DMS79 (cell line): ENCODE results near the gene C3orf20.
"Not testable (repeated sequence)": the region's sequence is repeated elsewhere in the genome, so short reads cannot be mapped to it uniquely, and the experiment has no call there.

Source experiments
- DNase-seq: peaks from one replicate; lab custom pipeline; 2025; lab: John Stamatoyannopoulos, UW

C3orf20 gene

DNA sequence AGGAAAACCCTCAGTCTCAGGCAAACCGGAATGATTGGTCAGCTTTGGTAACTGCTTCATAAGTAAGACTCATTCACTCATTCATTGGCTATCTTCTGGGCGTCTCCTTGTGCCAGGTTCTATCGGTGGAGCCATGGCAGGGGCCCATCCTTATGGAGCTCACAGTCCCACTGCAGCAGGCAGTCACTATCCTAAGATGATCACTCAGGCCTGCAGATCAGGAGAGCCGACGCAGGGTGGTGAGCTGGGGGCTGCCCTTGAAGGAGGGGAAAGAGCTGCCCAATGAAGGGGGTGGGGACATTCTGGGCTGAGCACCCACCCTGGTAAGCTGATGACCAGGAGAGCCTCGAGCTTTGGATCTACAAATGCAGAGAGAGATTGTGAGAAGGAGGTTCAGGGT is 123.3 kb downstream of the C3orf20 start:
- no peak for DNase-seq

DNA sequence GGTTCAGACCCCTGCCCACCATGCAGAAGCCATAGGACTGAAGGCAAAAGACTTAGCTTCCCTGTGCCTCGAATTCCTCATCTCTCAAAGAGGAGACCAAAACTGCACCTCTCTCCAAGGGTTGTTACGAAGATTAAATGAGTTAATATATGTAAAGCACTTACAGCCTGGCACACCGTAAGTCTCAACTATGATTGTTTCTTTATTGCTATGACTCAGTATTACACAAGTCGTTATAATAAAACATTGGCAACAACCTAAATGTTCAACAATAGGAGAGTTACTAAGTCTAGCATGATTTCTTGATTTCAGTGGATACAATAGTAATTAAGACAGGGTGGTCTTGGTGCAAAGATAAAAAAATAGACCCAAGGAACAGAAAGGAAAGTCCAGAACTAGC is 124.2 kb downstream of the C3orf20 start:
- DNase-seq, result no peak

DNA sequence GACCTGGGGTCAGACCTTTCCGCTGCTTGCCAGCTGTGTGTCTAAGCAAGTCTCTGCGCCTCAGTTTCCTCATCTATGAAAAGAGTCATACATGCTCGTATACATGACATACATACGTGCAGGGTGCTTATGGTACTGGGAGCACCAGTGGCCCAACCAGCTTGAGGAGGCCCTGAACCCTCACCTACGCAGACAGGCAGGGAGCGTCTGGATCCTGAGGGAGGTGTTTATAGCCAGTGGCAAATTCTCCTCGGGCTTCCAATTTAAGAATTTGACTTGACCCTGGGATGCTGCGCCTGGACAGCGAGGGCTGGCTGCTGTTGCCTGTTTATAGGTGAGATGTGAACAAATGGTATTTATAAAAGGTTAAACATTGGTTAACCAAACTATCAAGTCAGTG is 126.1 kb downstream of the C3orf20 start:
- DNase-seq, result no peak

DNA sequence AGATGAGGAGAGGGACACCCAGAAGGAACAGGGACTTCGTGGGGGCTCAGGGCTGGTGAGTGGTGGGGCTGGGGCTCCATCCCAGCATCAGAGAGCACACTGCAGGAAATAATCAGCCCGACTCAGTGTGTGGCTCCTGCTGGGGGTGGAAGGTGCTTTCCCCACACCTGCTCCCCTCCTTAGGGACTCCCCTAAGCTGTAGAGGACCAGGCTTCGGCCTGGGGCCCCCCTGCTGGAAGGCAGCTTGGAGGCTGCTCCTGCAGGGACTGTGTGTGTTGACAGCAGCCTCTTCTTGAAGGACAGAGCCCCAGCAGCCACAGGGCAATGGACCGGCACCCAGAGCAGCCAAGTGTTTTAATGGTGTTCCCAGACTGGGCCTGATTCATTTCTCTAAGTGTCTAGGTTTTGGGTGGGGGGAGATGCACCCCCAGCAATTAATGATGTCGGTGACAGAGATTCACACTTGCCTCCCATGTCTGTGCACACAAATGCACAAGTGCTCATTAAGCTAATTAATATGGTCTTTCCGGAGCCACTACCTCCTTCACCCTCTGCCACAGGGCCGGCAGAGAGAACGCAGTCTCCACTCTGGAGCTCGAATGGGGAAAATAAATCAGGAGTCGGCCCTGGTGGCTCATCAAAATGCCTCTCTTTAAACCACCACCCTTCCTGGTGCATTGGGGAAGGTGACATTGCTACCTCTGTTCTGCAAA is 126.9 kb downstream of the C3orf20 start:
- no peak for DNase-seq

DNA sequence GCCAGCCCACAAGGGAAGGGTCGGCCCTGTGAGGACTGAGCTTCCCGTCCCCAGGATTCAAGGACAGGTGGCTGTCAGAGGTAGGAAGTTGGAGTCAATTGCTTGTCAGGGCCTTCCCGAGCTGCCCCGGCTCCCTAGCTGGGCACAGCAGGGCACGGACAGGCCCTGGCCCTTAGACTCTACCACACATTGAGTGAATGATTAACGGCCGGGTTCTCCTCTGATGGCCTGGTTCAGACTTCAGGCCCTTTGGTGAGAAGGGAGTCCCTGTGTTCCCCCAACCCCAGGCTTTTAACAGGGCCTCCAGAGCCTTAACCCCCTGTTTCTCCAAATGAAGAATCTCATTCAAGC is 127.4 kb downstream of the C3orf20 start:
- DNase-seq, result no peak

DNA sequence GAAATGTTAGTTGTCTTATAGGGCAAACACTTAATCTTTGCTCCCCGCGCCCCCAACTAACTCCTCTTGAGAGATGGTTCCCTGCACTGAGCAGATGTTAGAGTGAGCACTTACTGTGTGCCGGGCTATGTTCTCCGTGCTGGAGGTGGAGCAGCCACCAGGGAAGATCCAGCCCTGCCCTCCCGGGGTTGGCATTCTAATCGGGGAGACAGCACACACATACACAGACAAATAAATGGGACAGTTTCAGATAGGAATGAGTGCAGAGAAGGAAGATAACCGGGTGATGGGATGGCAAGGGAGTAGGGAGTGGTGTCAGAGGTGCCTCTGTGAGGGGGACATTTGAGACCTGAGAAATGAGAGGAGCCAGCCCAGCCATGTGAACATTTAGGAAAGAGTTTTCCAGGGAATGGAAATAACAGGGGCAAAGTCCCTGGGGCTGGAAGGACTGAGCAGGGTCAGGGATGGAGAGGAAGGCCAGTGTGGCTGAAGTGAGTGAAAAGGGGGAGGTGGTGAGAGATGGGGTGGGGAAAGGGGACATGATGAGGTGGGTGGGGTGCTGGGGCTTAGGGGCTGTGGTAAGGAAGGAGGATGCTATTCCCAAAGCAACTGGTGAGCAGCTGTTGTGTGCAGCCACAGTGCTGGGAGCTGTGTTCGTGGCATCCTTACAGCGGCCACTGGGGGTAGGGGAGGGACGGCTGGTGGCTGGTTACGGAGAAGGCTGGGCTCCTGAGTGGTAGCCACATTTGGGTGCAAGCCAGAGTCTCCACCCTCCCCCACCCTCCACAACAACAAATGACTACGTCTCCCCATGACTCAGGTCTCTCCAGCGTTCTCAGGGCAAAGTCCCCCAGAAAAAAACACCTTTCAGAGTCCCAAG is 128.4 kb downstream of the C3orf20 start:
- no peak for DNase-seq

DNA sequence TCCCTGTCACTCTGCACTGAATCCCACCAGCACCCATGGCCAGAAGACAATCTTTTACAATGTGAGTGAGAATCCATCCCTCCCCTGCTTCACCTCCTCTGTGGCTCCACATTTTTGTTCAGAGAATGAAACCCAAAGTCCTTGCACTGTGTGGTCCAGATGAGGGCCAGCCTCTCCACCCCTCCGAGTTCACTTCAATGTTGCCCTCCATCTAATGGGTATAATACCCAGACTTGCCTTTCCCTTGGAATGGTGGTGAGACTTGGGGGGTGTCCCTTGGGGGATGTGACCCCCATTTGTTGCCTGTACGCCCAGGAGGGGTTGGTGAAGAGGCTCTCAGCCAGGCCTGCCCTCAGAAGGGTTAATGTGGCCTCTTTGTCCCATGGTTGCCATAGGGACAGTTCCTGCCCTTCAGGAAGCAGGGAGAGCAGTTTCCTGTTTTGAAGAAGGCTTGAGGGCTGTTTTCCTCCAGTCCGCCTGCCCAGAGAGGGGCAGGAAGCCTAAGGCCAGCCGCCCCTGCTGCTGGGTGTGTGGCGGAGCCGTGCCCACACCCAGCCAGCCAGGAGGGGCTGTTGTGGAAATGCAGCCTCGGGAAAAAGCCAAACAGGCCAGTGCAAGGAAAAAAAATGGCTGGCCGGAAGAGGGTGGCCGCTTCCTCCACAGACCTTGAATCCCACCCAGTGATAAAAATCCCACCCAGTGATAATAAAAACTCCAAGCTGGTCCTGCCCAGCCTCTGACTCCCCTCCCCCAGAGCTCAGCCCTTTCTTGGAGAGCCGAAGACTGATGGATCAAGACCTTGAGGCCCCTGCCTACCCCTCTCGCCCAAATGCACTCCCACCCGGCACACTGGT is 129.3 kb downstream of the C3orf20 start:
- no peak for DNase-seq

DNA sequence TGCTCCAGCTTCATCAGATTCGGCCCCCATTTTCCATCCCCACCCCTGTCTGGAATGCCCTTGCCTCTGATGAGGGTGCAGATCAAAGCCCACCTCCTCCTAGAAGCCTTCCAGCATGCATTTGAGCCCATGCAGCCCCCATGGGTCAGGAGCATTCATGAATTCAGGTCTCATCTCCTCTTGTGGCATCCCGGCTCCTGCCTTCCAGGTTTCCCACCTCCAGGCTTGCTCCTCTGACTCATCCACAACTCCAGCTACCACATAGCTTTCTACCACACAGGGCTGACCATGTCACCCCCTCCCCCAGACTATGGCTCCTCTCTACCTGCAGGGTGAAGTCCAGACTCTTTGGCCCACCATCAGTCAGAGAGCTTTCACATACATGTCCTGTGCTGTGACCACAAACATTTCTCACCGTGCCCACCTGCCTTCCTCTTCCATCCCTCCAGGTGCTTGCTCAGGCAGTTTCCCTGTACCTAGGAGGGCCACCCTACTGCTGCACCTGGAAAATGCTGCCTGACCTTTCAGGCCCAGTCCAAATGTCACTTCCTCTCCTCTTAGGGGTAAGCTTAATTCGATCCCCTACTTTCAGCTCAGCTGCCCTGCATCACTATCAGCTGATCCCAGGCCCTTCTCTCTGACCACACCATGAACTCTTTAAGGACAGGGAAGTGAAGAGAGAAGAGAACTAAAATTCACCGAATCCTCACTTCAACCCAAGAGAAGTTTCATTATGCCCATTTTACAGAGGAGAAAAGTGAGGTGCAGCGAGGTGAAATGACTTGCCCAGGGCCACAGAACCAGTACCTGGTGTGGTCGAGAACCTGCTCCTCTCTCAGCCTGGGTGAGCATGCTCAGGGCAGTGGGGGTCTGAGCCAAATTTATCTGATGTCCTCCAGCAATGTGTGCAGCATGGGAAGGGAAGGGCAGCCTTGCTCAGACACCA is 130.2 kb downstream of the C3orf20 start:
- no peak for DNase-seq

DNA sequence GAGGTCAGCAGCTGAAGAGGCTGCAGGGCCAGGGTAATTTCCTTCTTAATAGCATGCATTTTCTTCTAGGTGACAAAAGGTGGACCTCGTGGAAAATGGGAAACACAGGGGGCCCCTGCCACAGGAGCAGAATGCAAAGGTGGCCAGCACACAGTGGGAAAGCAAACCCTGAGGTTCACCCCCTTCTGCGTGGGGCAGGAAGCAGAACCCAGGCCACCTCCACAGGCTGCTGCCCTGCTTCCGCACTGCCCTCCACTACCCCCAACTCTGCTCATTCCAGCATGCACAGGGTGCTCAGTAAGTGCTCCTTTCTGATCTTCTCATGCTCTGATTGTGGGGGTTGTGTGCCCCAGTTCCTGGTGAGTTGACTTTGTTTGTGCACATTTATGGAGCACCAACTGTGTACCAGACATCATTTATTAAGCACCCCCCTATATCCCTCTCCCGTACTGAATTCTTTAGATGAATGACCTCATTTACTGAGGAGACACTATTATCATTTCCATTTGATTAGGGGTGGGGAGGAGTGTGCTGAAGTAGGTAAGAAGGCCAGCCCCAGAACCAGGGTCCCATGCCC is 131.1 kb downstream of the C3orf20 start:
- DNase-seq, result no peak

DNA sequence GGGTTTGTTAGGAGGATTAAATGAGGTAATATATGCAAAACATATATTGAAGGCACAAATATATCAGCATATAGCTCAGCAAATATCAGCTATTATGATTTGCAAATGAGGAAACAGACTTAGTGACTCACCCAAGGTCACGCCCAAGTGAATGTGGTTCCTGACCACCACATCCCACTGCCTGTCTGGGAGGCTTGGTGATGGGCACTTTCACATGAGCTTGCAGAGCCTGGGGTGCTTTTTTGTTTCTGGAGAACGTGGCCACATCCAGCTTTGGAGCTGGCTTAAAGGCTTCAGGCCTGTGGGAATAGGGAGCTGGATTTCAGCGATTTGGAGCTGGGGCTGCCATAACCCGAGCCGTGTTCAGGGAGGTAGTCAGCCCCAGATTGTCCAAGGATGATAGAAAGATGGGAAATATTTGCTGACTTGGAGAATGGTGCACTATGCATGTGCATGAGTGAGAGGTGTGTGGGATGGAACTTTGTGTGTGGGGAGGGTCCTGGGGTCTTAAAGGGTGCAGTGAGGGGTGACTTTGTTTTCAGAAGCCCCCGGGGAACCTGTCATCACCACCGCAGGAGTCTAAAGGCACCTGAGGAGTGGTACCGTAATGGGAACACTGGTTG is 131.8 kb downstream of the C3orf20 start:
- DNase-seq, result no peak

DNA sequence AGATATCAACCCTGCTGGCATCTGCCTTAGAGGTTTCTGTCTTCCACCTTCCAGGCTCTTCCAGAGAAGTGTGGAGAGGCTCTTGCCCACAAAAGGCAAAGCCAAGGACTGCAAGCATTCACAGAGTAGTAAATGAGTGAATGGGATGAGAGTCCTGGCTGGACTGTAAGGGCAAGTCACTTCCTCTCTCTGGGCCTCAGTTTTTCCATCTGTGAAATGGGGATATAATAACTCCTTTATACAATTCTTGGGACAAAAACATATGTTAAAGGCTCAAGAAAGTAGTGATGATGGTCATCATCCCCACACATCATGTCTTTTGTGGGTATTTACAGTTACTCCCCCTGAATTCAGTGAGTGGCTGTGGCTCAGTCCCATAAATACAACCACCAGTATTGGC is 133.1 kb downstream of the C3orf20 start:
- no peak for DNase-seq

DNA sequence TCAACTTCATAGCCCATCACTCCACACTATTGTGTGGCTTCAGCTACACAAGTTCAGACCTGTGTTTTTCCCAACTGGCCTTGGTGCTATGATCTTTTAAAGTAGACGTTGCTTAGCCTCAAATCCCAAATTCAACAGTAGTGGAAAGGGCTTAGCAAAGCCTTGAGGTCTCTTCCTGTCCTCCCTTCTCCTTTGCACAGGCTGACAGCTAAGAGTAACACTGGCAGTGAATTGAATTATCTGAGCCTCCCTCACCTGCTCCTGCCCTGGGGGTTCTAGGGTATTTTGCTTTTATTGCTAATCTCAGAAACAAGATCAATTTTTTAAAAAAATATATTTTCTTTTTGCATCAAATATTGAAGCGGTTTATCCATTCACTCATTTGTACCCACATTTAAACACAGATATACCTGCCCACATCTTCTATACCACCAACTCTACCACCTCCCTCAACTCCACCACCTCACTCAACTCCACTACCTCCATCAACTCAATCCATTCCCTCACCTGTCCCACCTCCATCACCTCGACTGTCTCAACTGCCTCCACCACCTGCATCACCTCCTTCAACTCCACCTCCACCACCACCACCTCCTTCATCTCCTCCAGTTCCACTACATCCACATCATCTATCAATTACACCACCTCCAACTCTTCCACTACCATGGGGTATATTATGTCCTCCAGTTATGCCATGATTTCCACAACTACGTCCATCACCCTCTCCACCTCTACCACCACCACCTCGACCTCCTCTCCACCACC is 133.7 kb downstream of the C3orf20 start:
- no peak for DNase-seq

DNA sequence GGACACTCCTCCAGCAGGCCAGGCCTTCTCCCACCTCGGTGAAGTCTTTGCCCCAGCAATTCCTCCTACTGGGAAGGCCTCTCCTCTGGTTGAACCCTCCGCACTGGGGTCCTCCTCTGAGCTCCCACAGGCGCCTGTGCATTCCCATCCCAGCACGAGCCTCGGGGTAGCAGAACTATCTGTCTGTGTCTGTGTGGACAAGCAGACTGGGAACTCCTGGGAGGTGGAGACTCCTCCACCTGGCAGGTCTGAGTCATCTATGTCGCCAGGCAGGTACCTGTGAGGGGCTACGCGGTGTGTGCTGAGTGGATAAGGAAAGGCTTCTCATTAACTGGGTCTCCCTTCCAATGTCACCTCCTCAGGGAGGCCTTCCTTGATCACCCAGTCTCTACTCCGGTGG is 134.7 kb downstream of the C3orf20 start:
- not testable (repeated sequence) for DNase-seq

DNA sequence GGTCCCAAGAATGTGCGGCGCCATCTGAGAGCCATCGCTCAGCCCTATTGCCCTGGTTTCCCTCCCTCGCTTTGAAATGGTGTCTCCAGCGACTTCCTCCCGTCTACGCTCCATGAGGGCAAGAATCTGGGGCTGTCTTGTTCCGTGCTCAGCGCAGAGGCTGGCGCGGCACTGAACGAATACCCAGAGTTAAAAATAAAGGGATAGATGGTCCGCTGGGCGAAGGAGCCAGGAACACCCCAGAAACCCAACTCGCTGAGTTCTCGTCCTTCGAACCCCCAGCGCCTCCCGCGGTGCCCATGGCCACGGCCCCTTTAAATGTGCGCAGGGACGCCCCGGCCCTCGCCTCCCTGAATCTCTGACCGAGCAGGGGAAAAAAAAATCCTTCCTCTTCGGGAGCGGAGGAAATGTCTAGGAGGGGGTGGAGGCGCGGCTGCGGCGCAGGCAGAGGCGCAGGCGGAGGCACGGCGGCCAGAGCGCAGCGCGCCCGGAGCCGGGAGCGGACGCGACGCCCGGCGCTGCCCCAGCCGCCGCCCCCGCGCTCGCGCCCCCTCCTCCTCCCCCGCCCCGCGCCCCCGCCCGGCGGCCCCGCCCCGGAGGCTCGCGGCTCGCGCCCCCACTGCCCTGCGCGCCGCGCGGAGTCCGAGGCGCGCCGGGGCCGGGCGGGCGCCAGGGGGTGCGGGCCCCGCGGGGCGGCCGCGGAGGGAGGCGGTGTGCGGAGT is 135.3 kb downstream of the C3orf20 start:
- DNase-seq, result no peak

DNA sequence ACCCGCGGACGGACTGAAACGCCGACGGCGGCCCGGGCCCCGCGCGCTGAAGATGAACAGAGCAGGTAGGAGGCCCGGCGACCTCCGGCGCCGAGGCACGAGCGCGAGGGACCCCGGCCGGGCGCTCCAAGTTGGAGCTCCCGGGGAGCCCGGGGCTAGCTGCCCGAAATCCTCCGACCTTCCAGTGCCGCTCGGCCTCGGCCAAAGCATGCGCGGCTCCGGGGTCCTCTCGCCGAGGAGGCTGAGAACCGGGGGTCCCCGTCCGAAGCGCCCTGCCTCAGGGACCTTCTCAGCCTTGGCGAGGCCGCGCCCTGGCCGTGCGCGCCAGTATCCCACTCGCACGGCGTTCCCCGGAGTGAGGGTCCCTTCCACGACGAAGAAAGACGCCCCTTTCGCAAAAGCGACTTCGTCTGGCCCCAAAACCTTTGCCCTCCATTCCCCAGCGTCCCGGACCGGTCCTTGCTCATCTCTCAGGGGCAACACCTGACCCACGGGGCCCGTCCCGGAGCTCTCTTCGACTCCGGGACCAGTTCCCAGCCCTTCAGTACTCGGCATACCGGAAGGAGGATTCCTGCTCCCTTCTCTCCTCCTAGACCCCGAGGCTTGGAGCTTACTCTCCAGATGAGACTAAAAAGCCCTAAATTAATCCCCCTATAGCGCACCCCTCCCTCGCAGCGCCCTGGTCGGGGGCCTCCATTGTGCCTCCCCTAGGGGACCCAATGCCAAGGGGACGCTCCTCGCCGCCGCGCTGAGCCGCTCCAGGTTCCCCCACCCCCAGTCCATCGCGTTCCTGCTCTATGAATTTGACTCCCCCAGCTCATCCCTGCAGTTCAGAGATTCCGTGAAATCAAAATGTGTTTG is 136.1 kb downstream of the C3orf20 start:
- DNase-seq, result no peak

DNA sequence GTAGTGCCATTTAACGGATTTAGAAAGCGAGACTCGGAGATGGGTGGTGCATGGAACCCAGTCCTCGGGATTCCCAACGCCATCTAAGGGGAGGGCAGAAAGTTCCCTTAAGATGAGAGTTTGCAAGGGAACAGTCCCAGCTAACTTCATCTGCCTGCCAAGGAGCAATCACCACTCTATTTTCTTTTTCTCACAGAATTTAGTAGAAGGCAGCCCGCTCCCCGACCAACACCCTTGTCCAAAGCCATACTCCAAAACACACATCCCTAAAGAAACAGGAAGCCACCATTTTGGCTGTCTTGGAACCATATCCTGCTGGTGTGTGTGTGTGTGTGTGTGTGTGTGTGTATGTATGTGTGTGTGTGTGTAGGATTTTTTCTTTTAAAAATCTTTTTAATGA is 136.7 kb downstream of the C3orf20 start:
- DNase-seq, result no peak

DNA sequence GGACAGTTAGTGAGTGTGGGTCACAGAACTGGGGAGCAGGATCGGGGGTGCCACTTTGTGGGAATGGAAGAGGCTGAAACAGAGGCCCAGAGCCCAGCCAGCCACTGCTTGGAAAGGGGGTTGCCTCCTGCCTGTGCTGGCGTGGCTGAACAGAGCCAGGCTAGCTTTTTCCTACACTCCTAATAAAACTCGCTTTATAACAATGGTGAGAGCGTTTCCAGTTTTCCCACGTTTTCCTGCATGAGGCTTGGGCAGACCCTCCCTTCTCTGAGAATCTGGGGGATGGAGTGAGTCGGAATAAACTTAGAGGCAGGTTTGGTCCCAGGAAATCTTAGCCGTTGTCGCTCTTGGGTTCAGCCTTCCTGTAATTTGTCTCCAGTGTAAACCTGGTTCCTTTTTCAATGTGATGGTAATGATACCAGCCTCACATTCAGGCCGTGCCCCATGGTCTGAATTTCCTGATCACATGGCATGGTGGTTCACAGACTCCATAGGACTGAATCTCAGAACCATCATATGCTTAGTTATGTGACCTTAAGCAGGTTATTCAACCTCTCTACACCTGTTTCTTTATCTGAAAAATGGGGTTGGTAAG is 137.4 kb downstream of the C3orf20 start:
- no peak for DNase-seq

DNA sequence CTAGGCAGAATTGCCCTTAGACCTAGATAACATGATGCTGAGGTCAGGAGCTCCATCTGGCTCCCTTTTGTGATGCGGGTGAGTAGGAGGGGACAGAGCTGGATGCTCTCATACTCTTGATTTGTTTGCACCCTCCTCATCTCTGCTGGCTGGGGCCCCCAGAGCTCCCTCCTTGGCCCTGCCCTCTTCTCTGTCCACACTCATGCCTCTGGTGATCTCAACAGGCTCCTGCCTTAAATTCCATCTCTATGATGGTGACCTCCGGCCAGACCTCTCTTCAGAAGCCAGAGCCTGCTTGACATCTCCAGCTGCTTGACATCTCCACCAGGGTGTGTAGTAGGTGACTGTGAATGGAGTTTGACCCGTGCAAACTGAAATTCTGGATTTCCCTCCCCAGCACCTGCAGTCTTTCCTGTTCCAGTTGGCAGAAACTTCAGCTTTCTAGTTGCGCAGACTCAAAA is 139.5 kb downstream of the C3orf20 start:
- DNase-seq, result no peak
